ENCODE measurements around the gene KLHDC8B.

Gene KLHDC8B

DNA sequence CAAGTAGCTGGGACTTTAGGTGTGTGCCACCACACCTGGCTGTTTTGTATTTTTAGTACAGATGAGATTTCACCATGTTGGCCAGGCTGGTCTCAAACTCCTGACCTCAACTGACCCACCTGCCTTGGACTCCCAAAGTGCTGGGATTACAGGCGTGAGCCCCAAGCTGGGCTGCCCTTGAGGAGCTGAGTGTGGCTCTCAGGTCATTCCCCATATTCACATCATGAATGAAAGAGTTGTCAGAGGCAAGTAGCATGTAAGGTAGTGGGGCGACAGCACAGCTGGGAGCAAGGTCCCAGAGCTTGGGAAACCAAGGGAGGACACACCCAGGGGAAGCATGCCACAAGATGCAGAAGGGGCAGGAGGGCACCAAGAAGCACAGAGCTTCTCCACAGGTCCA lies 10.2 kb upstream of the KLHDC8B start:
- DNase-seq: no peak

DNA sequence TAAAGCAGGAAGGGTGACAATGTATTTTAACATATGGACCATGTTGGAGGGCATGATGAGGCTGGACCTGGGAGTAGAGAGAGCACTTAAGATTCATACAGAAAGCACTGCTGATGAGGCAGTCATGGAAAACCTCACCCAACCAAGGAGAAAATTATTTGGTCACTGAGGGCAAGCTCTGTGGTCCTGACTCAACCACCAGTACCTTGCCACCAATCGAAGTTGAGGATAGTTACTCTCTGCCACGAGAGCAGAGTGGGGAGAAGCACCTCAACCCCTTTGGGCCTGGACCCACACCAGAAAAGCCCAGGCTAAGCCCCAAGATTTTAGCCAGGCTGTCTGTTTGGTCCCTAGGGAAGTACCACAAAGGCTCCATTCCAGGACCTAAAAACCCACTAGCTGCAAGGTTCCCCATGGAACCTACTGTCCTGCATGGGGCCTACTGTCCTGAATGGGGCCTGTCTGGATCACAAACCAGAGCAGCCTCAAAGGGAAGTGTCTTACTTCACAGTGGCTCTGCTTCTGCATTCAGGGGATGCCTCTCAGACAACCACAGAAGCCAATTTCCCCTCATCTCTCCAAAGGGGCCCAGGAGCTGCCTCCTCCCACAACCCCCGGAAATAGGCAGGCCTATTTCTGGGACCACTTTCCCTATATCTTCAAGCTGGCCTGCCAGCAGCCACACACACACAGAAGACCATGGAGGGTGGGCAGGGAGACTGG lies 9.4 kb upstream of the KLHDC8B start:
- no peak for DNase-seq

DNA sequence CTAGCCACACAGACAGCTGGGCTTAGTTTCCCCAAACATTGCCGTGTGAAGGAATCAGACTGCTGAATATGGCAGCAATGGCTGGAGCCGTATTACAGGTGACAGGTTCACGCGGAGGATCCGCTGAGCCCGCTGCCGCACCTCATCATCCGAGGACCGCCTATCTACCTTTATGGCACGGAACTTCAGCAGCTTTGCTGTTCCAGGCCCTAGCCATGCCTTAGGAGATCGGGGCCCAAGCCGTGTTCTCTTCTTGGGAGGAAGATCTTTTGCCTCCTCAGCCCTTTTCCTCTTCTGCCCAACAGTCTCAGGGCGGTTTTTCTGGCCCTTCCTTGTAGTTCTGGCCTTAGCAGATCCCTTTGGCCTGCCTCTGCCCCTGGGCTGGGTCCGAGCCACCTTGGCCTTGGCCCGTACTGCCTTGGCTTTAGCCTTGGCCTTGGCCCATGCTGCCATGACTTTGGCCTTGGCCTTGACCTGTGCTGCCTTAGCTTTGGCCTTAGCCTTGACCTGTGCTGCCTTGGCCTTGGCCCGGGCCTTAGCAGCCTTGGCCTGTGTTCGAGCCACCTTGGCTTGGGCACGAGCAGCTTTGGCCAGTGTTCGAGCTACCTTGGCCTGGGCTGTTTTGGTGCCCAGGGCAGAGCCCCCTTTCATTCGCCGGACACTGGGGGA lies 8.5 kb upstream of the KLHDC8B start:
- no peak for DNase-seq

DNA sequence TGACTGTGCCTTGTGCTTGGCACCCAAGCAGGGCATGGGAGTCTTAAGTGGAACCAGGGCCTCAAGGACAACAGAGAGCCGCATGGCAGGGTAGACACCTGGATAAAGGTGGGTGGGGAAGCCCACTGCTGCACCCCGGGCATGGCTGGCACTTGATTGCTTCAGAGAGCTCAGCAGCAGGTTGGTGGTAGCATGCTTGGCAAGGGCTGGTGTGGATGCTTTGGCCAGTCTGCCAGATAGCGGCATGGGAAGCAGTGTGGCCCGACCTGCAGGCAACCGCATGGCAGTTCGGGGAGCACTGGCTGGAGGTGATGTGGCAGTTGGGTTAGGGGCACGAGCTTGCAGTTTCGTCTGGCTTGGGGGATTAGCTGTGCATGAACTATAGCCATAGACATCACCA lies 7.8 kb upstream of the KLHDC8B start:
- DNase-seq: no peak

DNA sequence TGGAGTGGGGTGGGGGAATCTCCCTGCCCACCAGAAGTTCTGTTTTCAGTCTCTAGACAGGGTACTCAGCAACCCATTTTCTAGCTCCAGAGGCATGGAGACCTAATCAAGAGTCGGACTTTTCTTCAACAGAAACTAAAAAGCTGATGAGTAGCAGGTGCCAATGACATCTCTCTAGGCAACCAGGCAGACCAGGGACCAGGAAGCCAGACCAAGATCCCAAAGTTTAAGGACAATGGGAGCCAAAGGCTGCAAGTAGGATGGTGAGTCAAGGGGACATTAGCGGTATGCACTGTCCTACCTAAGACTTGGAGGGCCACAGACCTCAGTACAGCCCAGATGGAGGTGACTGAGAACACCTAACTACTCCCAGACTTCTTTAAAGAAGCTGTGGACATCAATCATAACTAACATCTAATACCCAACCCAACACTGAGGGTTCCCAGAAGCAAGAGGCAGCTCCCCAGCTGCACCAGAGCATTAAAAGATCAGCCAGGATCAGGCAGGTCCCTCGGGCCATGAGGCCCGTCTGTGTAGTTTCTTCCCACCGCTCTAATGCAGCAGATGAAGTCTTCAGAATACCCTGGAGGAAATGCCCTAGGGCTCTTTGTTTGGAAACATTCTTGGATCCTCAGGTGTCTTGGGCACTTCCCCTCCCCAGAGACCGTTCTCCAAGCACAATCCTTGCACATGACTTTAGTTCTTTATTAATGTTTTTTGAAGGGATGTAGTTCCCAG lies 6.2 kb upstream of the KLHDC8B start:
- DNase-seq: no peak

DNA sequence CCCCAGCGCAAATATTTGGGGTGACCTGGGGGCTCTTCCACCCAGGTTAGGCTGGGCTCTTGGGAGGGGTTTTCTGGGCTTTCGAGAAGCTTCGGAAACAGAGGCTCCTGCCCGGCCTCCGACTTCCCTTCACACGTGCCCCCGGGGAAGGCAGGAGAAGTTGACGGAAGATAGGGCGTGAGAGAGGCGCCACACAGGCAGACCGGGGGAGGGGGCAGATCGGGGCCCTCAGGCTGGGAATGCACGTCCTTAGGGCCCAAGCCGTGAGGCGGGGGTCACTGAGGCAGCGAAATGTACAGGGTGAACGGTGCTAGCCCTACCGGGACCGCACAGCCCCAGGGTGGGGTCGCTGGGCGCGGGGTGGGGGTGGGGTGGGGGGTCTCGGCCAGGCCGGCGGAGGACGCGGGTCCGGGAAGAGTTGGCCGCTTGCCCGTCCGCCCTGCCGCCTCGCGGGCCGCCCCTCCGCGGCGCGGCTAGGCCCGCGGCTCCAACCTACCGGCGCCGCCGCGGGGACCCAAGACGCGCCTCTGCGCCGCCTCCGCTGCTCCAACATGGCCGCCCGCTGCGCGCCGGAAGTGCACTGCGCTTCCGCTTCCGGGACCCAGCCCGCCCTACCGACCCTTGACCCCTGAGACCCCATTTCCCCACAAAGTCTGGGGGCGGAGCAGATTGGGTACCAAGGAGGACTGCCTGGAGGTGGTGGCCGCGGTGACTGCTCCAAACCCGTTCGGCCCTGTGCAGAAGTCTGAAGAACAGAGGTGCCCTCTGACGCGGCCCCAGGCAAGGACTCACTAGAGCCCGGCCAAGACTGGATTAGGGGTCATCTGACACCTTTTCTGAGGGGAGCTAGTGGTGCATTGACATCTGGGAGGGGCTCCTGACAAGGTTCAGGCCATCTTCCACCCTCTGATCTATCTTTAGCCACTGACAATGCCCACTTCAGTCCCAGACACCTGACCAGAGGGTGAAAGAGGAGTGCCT lies 5.3 kb upstream of the KLHDC8B start, which contains the start of gene CCDC71:
TSS of gene CCDC71 (minus strand) at position 561 of the 981 bp plus-strand sequence. CDS start 2,123 bp downstream, outside the sequence.
- no peak for DNase-seq

DNA sequence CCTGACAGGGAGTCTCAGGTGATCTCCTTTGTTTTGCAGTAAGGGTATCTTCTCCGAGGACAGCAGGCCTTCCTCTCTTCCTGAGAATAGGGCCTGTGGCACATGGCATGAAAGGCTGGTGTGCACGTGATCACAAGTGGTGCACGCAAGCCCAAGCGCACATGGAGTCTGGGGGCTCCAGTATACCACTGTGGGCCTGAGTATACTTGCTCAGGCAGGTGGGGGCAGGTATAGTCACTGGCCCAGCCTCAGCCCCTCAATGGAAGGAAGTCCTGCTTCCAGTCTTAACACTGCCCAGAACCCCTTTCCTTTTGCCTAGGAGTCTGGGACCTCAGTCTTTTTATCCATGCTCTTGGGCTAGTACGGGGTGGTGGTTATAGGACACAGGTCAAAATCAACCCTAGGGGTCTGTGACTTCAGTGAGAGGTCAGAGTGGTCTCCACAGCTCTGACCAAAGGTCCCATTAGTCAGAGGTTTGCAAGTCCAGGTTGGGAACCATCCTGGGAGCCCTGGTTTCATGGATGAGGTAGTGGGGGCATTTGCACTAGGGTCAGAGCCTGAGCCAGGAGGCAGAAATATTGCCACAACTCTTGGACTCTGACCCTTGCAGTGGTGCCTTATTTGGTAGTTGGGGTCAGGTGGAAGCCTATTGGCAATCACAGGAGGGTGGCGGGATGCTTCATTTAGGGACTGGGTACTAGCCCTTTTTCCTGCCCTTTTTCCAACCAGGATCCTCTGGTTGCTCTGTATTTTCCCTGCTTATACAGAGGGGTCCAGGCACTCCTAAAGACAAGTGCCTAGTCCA lies 4.4 kb upstream of the KLHDC8B start:
- no peak for DNase-seq

DNA sequence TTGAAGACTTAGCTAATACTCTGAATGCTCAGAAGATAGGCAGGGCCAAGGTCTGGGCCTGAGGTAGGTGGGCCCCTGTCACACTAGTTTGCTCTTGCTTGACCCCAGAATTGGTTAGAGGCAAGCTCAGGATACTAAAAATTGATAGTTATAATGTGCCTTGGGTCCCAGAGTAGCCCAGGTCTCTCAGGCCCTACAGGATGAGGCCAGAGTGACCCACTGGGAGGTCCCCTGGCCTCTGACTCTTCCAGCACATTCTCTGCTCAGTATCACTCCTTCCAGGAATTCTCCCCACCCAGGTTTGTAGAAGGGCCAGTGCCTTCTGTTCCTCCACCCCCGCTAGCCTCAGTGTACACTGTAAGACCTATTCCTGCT lies 667 bp upstream of the KLHDC8B start:
- no peak for DNase-seq

DNA sequence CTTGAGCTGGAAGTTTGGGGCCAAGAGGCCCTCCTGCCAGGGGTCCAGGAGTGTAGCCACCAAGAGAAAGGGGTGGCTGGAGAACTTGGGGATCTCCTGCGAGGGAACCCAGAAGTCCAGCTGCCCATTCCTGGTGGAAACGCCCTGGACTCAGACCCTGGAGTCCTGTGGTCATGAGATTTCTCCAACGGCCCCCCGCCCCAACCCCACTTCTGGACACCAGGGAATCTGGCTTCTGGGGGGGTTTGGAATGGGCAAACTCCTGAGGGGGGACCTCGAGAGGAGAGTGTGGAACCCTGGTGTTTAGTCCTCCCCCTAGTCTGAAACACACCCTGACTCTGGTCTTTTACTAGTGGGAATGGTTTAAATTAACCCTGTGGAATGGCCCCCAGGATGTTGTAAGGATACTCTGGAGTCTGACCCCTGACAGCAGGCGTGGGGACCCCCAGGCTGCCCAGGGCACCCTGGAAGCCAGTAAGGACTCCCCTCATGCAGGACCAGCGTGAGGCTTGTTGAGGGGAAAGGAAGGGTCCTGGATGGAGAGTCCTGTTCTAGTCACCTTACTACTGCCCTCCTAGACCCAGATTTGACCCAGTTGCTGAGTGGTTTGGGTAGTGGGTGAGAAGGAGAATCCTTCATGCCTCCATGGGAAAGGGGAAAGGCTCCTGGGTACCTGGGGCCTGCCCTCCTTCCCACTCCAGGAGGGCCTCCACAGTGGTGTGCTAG lies 540 bp downstream of the KLHDC8B start:
- no peak for DNase-seq

DNA sequence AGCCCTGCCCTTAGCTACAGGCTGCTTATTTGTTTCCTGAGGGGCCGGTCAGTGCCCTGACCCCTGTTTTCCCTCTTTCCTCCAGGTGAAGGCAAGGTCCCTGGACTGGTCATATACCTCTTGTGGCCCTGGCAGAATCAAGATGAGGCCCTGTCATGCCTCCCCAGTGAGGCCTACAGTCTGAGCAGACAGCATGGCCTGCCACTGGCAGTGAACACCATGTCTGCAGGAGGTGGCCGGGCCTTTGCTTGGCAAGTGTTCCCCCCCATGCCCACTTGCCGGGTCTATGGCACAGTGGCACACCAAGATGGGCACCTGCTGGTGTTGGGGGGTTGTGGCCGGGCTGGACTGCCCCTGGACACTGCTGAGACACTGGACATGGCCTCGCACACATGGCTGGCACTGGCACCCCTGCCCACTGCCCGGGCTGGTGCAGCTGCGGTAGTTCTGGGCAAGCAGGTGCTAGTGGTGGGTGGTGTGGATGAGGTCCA lies 1.2 kb downstream of the KLHDC8B start:
- no peak for DNase-seq

DNA sequence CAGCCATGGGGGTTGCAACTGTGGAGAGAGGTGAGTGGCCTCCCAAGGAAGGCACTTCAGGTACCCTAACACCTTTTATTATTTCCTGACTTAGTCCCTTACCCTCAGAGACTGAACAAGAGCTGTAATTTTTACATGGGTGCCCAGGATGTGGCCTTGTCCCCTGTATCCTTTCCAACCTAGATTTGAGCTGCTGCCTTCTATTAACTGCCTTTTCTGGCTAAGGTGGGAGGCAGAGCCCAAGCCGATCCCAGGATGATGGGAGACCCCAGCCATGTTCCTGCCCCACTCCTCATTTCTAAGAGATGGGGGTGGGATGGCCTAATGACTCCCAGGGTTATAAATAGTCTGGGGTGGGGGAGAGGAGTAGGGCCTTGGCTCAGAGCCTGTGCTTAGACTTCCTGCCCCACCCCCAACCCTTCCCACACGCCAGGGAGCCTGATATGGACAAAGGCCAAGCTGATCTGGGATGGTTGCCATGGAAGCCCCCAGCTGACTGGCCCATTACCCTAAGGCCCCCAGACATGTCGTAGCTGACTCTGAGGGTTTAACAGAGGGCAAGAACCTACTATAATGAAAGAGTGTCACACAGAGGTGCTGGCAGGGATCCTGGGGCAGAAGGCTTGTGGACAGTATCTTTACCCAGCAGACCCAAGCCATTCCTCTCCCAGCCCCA lies 1.9 kb downstream of the KLHDC8B start:
- DNase-seq: peak; percentile 9

DNA sequence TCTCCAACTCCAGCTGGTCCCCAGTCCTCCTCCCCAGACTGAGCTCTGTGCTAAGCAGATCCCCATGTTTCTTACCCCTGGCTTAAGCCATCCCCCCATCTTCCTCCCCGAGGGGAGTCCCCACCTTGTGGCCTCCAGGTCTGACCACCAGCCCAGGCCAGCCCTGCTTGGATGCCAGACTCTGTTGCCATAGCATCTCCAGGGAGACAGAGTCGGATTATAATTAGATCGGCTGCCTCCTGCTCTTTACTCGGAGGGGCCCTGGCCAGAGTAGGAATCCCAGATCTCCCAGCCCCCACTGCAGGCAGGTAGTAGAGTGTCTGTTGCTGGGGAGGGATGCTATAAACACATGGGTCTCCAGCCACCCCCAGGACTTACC lies 2.4 kb downstream of the KLHDC8B start:
- peak; percentile 10 for DNase-seq

DNA sequence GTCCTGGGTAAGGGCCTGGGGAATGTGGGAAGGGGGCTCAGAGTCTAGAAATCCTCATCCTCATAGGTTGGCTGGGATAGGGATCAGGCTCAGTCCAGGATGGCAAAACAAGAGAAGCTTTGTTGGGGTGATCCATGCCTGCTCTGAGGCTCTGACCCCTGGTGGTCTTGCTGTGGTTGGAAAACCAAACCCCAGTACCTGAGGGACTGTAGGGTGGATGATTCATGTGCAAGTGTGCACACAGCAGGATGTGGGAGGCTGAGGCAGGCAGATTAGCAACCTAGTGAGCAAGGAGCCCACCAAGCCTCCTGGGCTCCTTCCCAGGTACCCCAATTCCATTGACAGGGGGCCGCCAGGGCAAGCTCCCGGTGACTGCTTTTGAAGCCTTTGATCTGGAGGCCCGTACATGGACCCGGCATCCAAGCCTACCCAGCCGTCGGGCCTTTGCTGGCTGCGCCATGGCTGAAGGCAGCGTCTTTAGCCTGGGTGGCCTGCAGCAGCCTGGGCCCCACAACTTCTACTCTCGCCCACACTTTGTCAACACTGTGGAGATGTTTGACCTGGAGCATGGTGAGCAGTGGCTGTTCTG lies 3.1 kb downstream of the KLHDC8B start:
- no peak for DNase-seq

DNA sequence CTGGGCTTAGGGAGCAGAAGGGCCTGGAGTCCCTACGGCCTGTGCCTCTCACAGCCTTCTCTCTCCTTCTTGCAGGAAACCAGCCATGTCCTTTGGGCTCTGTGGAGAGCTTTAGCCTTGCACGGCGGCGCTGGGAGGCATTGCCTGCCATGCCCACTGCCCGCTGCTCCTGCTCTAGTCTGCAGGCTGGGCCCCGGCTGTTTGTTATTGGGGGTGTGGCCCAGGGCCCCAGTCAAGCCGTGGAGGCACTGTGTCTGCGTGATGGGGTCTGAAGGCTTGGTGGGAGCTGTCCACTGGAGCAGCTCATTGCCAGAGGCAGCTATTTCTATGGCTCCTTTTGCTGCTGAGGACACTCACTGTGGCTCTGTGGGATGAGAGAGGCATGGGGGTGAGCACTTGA lies 4.1 kb downstream of the KLHDC8B start:
- no peak for DNase-seq

DNA sequence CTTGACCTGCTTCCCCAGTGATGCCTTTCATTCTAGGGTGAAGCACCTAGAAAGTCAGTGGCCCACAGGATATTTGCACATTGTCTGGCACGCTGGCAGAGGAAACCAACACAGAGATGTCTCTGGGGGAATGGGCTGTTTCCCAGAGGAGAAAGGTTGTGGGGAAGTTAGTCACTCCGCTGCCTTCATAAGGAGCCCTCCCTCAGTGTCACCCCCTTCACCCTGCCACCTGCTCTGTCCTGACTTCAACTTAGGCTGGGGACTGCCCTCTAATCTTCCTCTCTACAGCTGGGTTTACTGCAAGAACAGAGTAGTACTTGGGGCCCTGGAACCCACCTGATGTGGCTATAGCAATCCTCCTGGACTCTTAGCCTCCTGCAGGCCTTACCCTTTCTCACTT lies 5.7 kb downstream of the KLHDC8B start:
- no peak for DNase-seq

DNA sequence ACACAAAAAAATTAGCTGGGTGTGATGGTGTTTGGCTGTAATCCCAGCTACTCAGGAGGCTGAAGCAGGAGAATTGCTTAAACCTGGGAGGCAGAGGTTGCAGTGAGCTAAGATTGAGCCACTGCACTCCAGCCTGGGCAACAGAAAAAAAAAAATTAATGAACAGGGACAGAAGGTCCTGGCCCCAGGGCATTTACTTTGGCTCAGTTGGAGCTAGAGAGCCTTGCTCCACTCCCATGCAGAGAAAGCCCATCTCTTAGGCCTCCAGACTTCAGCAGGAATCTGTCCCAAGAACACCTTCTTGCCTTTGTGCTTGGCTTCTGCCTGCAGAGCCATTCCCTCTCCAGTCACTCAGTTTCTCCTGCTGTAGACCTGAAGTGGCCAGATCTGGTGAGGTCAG lies 8.7 kb downstream of the KLHDC8B start:
- DNase-seq: no peak

DNA sequence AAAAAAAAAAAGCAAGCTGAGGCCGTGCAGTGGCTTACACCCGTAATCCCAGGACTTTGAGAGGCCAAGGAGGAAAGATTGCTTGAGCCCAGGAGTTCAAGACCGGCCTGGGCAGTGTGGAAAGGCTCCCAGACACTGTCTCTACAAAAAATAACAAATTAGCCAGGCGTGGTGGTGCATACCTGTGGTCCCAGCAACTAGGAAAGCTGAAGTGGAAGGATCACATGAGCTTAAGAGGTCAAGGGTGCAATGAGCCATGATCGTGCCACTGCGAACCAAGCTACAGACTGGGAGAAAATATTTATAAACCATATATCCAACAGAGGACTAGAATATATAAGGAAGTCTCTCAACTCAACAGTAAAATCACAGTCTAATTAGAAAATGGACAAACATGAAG lies 10.0 kb downstream of the KLHDC8B start:
- DNase-seq: no peak

DNA sequence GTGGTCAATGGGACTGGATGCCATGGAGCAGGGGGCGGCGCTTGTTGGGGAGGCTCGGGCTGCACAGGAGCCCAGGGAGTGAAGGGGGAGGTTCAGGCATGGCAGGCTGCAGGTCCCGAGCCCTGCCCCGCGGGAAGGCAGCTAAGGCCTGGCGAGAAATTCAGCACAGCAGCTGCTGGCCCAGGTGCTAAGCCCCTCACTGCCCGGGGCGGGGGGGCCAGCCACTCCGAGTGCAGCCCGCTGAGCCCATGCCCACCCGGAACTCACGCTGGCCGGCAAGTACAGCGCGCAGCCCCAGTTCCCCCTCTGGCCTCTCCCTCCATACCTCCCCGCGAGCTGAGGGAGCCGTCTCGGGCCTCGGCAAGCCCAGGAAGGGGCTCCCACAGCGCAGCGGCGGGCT lies 11.3 kb downstream of the KLHDC8B start:
- DNase-seq: no peak

DNA sequence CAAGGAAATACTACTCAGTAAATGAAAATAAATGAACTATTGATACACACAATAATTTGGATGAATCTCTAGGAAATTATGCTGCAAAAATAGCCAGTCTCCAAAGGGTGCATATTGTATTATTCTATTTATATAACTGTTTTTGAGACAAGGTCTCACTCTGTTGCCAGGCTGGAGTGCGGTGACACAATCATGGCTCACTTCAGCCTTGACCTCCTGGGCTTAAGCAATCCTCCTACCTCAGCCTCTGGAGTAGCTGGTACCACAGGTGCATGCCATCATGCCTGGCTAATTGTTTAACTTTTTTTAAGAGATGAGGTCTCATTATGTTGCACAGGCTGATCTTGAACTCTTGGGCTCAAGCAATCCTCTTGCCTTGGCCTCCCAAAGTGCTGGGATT lies 12.5 kb downstream of the KLHDC8B start:
- no peak for DNase-seq

DNA sequence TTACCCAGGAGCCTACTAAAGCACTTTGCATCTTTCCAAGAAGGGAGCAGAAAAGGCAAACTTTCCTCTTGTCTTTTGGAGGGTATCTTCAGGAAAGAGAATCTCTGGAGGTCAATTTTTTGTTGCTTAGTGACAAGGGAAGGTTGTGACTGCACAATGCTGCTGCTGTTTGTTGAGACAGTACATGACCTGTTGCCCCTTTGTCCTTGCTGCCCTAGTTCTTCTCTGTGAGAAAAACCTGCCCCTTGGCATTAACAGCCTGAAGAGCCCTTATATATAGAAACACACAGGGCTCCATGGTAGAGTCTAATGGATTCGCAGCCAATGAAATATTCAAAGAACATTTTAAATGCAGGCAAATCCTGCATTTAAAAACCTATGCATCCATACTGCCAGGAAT lies 20.3 kb downstream of the KLHDC8B start:
- DNase-seq: no peak
